HS-27A (cell line): ENCODE measurements around the gene TOR1A.
A peak's percentile ranks its signal among the peaks of the same experiment; 100 is the strongest.

Experiments
- DNase-seq: peaks from one replicate; pipeline ENCODE4 v3.0.0-alpha.2; 2012; ENCODE audit warnings: low read depth, missing footprints

TOR1A gene

GRCh38 chr9:129823935-129824601, at the start of gene TOR1A:
TSS of gene TOR1A (minus strand) at chr9:129824136. CDS start at chr9:129824085, 51 bp downstream.
- peak; percentile 86 for DNase-seq

- DNase-seq, result no peak
Measured at GRCh38 chr9:129871046-129871445, 47.1 kb upstream of the TOR1A start.

GRCh38 chr9:129869585-129870501, 45.9 kb upstream of the TOR1A start:
- DNase-seq, result no peak

GRCh38 chr9:129868872-129869486, 45.0 kb upstream of the TOR1A start:
- no peak for DNase-seq

GRCh38 chr9:129868023-129868871, 44.3 kb upstream of the TOR1A start:
- no peak for DNase-seq

GRCh38 chr9:129867136-129868022, 43.4 kb upstream of the TOR1A start:
- DNase-seq, result no peak

- no peak for DNase-seq
Measured at GRCh38 chr9:129866394-129867135, 42.6 kb upstream of the TOR1A start.

- no peak for DNase-seq
Measured at GRCh38 chr9:129865668-129866320, 41.9 kb upstream of the TOR1A start.

GRCh38 chr9:129864991-129865647, 41.2 kb upstream of the TOR1A start:
- no peak for DNase-seq

GRCh38 chr9:129863059-129863690, 39.2 kb upstream of the TOR1A start:
- no peak for DNase-seq

- DNase-seq, result no peak
Measured at GRCh38 chr9:129861447-129861827, 37.5 kb upstream of the TOR1A start.

GRCh38 chr9:129860653-129861446, 36.9 kb upstream of the TOR1A start:
- no peak for DNase-seq

- no peak for DNase-seq
Measured at GRCh38 chr9:129858167-129858962, 34.4 kb upstream of the TOR1A start.

GRCh38 chr9:129857207-129857606, 33.3 kb upstream of the TOR1A start:
- no peak for DNase-seq

GRCh38 chr9:129854588-129855110, 30.7 kb upstream of the TOR1A start:
- DNase-seq, result no peak

GRCh38 chr9:129853614-129854013, 29.7 kb upstream of the TOR1A start:
- DNase-seq, result no peak

GRCh38 chr9:129852579-129852978, 28.6 kb upstream of the TOR1A start:
- DNase-seq, result no peak
